ENCODE data around the gene METTL24.

- TF ChIP-seq CTCF (IDR thresholded peaks at IDR 0.05), result no peak
- TF ChIP-seq POLR2A (IDR thresholded peaks at IDR 0.05), result no peak
Observed at GRCh38 chr6:110211753-110212152, 146.4 kb downstream of the METTL24 start.
